SH-SY5Y (cell line): ENCODE results near the gene MRFAP1L1.

ENCODE experiments used
- GATA2 ChIP-seq: IDR thresholded peaks from 2 replicates; pipeline ENCODE4 v1.6.1; 2011; ENCODE audit warnings: mild to moderate bottlenecking, low read depth, low read length
- GATA3 ChIP-seq: IDR thresholded peaks from 2 replicates; pipeline ENCODE4 v1.6.1; 2011; ENCODE audit warnings: low read depth, mild to moderate bottlenecking, low read length, moderate library complexity

GRCh38 chr4:6659897-6660296 is 49.8 kb downstream of the MRFAP1L1 start:
- TF ChIP-seq GATA3 = no peak
- no peak for TF ChIP-seq GATA2
